Occipital lobe (tissue), 2 donors: ENCODE measurements around the gene ABCA13. TPM values are rescaled to one million over a fixed set of nuclear protein-coding genes. Genes with fewer than 3 reads are reported as not detected.
"Not testable (repeated sequence)": the region's sequence is repeated elsewhere in the genome, so short reads cannot be mapped to it uniquely, and the experiment has no call there.

ENCODE experiments used
- DNase-seq: peaks from one replicate; lab custom pipeline; 2025; lab: John Stamatoyannopoulos, UW
- total RNA-seq: library from RNA; depleted of rRNA; stranded (reverse); fragments of >200 nt; gene quantifications from one replicate; pipeline ENCODE4 v1.2.3, GENCODE V29; 2014

Gene ABCA13
- total RNA-seq, 1 donor from 2014 or later: 0.16 TPM

- no peak for DNase-seq
These were observed 5.2 kb downstream of the ABCA13 start for GRCh38 chr7:48176356-48176893.

GRCh38 chr7:48177271-48177670, 6.0 kb downstream of the ABCA13 start:
- no peak for DNase-seq

GRCh38 chr7:48179496-48180030, 8.3 kb downstream of the ABCA13 start:
- no peak for DNase-seq

- DNase-seq: no peak
These were observed 9.7 kb downstream of the ABCA13 start for GRCh38 chr7:48180981-48181380.

- DNase-seq: no peak
These were observed 11.6 kb downstream of the ABCA13 start for GRCh38 chr7:48182718-48183369.

- no peak for DNase-seq
These were observed 12.1 kb downstream of the ABCA13 start for GRCh38 chr7:48183370-48183743.

GRCh38 chr7:48183965-48184364, 12.7 kb downstream of the ABCA13 start:
- DNase-seq: no peak

GRCh38 chr7:48188776-48189520, 17.7 kb downstream of the ABCA13 start:
- DNase-seq: no peak

- no peak for DNase-seq
These were observed 21.7 kb downstream of the ABCA13 start for GRCh38 chr7:48192996-48193395.

GRCh38 chr7:48193421-48193820, 22.2 kb downstream of the ABCA13 start:
- no peak for DNase-seq

- not testable (repeated sequence) for DNase-seq
These were observed 29.8 kb downstream of the ABCA13 start for GRCh38 chr7:48200946-48201589.

- not testable (repeated sequence) for DNase-seq
These were observed 31.7 kb downstream of the ABCA13 start for GRCh38 chr7:48202916-48203315.

GRCh38 chr7:48207155-48207675, 36.0 kb downstream of the ABCA13 start:
- no peak for DNase-seq

GRCh38 chr7:48209004-48209600, 37.8 kb downstream of the ABCA13 start:
- no peak for DNase-seq

GRCh38 chr7:48213226-48213625, 42.0 kb downstream of the ABCA13 start:
- no peak for DNase-seq

- DNase-seq: no peak
These were observed 46.0 kb downstream of the ABCA13 start for GRCh38 chr7:48217266-48217665.

- no peak for DNase-seq
These were observed 46.5 kb downstream of the ABCA13 start for GRCh38 chr7:48217753-48218152.

GRCh38 chr7:48224042-48224441, 52.8 kb downstream of the ABCA13 start:
- DNase-seq: no peak

GRCh38 chr7:48225101-48225500, 53.8 kb downstream of the ABCA13 start:
- no peak for DNase-seq

GRCh38 chr7:48237354-48237753, 66.1 kb downstream of the ABCA13 start:
- no peak for DNase-seq

- DNase-seq: no peak
These were observed 71.6 kb downstream of the ABCA13 start for GRCh38 chr7:48242846-48243245.
